ENCODE results near the gene S100A11. TPM values are rescaled to one million over a fixed set of nuclear protein-coding genes. Genes with fewer than 3 reads are reported as not detected.

S100A11 gene
- total RNA-seq, 6 experiments from 2014 or later: 1,164 to 1,256 (median 1,179) TPM

GRCh38 chr1:151993734-151994496, 42.9 kb downstream of the S100A11 start, which contains the start of gene S100A10:
S100A10 (minus strand) TSS chr1:151993859; CDS start chr1:151986230, 7,629 bp downstream.
- H3K27me3 Mint-ChIP-seq (ENCODE audit: insufficient read depth): peaks cover 7% of the 10 kb centered on the region
- peak; percentile 39 for DNase-seq
- TF ChIP-seq CTCF (IDR thresholded peaks at IDR 0.05): no peak
- peaks cover 74% of the 10 kb centered on the region for H3K4me1 Mint-ChIP-seq (ENCODE audit: low read depth)
- H3K9me3 Mint-ChIP-seq: no peaks in the 10 kb centered on the region
- peak within 1 kb of the TSS; percentile 99 for H3K27ac Mint-ChIP-seq
- peak within 1 kb of the TSS; percentile 99 for H3K4me3 Mint-ChIP-seq
- H3K36me3 Mint-ChIP-seq (ENCODE audit: low read depth): peaks cover 18% of the 10 kb centered on the region

- DNase-seq: peak; percentile 10
Measured at GRCh38 chr1:151993084-151993733, 43.6 kb downstream of the S100A11 start.

GRCh38 chr1:151992303-151993083, 44.3 kb downstream of the S100A11 start:
- H3K4me3 Mint-ChIP-seq: peak overlapping the region; percentile 99
- TF ChIP-seq CTCF (IDR thresholded peaks at IDR 0.05): no peak
- H3K27me3 Mint-ChIP-seq (ENCODE audit: insufficient read depth): peaks cover 5% of the 10 kb centered on the region; the same call in 1 of the 2 replicates
- H3K9me3 Mint-ChIP-seq: no peaks in the 10 kb centered on the region
- peak overlapping the region; percentile 99 for H3K27ac Mint-ChIP-seq
- H3K36me3 Mint-ChIP-seq (ENCODE audit: low read depth): peaks cover 18% of the 10 kb centered on the region
- H3K4me1 Mint-ChIP-seq (ENCODE audit: low read depth): peaks cover 83% of the 10 kb centered on the region
- DNase-seq: peak; percentile 94

More at GRCh38 chr1:151993084-151993733, 43.6 kb downstream of the S100A11 start:
- Mint-ChIP-seq H3K4me1 (ENCODE audit: low read depth) (peaks cover 76% of the 10 kb centered on the region), H3K27ac (peak overlapping the region; percentile 99), H3K9me3 (no peaks in the 10 kb centered on the region), H3K36me3 (ENCODE audit: low read depth) (peaks cover 18% of the 10 kb centered on the region), H3K4me3 (peak overlapping the region; percentile 99), H3K27me3 (ENCODE audit: insufficient read depth) (peaks cover 7% of the 10 kb centered on the region)
- no peak for TF ChIP-seq CTCF (IDR thresholded peaks at IDR 0.05)

GRCh38 chr1:151991663-151992302, 45.0 kb downstream of the S100A11 start:
- H3K36me3 Mint-ChIP-seq (ENCODE audit: low read depth): peaks cover 18% of the 10 kb centered on the region
- H3K4me1 Mint-ChIP-seq (ENCODE audit: low read depth): peaks cover 83% of the 10 kb centered on the region
- H3K4me3 Mint-ChIP-seq: peak overlapping the region; percentile 99
- H3K27ac Mint-ChIP-seq: peak overlapping the region; percentile 99
- no peak for DNase-seq
- H3K27me3 Mint-ChIP-seq (ENCODE audit: insufficient read depth): peaks cover 5% of the 10 kb centered on the region; the same call in 1 of the 2 replicates
- no peak for TF ChIP-seq CTCF (IDR thresholded peaks at IDR 0.05)
- no peaks in the 10 kb centered on the region for H3K9me3 Mint-ChIP-seq

GRCh38 chr1:151990856-151991198, 46.0 kb downstream of the S100A11 start:
- Mint-ChIP-seq H3K27me3 (ENCODE audit: insufficient read depth) (peaks cover 5% of the 10 kb centered on the region; the same call in 1 of the 2 replicates), H3K4me1 (ENCODE audit: low read depth) (peaks cover 85% of the 10 kb centered on the region), H3K27ac (peak overlapping the region; percentile 99), H3K36me3 (ENCODE audit: low read depth) (peaks cover 27% of the 10 kb centered on the region), H3K4me3 (peak overlapping the region; percentile 99), H3K9me3 (no peaks in the 10 kb centered on the region)
- peak; percentile 77 for DNase-seq
- TF ChIP-seq CTCF (IDR thresholded peaks at IDR 0.05): no peak

Data from HFFc6 (cell line).